ENCODE measurements around the gene CTDP1.

DNA sequence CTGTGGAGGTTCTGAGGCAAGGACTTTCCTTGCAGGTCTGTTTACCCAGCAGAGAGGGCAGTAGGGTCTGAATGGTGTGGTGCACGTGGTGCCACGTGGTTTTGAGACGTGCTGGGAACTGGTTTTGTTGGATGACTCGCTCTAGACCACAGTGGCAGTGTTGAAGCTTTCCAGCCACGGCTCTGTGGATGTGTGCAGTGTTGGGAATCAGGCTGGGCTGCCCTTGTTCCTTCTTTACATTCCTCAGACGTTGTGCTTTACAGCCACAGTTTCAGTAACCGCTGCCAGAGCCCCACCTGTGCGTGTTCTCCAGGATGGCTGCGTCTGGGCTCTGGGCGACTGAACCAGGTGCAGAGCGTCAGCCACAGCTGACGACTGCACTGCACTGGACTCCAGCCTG is 8.2 kb downstream of the CTDP1 start:
- TF ChIP-seq, protein P1, sequence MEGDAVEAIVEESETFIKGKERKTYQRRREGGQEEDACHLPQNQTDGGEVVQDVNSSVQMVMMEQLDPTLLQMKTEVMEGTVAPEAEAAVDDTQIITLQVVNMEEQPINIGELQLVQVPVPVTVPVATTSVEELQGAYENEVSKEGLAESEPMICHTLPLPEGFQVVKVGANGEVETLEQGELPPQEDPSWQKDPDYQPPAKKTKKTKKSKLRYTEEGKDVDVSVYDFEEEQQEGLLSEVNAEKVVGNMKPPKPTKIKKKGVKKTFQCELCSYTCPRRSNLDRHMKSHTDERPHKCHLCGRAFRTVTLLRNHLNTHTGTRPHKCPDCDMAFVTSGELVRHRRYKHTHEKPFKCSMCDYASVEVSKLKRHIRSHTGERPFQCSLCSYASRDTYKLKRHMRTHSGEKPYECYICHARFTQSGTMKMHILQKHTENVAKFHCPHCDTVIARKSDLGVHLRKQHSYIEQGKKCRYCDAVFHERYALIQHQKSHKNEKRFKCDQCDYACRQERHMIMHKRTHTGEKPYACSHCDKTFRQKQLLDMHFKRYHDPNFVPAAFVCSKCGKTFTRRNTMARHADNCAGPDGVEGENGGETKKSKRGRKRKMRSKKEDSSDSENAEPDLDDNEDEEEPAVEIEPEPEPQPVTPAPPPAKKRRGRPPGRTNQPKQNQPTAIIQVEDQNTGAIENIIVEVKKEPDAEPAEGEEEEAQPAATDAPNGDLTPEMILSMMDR (conservative IDR thresholded peaks at IDR 0.05; ENCODE audit: low read depth, low read length), result no peak
- TF ChIP-seq EZH2phosphoT487 (IDR thresholded peaks at IDR 0.05; ENCODE audit: borderline replicate concordance, low read length), result no peak
